ENCODE measurements around the gene UBE4B. TPM values are rescaled to one million over a fixed set of nuclear protein-coding genes. Genes with fewer than 3 reads are reported as not detected.

Gene UBE4B
- total and polyA plus RNA-seq, 8 donors: 13.0 to 45.3 (median 31.1) TPM

DNA sequence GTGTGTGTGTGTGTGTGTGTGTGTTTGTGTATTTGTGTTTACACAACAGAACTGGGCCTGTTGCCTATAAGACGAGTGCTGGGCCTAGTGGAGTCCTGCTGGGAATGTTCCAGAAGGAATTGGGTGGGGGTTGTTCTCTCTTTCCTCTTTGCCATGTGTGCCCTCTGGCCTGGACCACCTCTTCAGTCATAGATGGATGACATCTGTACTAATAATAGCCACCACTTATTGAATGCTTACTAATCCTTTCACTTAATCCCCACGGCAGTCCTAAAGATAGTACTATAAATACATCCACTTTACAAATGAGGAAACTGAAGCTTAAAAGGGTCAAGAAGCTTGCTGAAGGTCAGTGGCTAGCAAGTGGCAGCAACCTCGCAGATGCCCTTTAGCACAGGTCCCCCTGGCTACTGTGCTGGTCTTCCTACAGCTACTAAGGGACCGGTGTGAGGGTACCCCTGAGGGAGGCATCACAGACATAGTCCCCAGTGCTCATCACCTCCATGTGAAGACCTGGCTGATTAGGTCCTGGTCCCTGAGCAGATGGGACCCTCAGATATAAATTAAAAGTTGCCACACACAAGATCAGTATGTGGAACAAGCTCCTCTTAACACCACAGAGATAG is 122.4 kb downstream of the UBE4B start:
- no peak overlapping the region for H3K4me3 ChIP-seq
- ATAC-seq (no peak), DNase-seq (no peak), FAIRE-seq (no peak)
- H3K27ac ChIP-seq: no peak overlapping the region
- no peaks in the 10 kb centered on the region for H3K9me3 ChIP-seq
- intact Hi-C loops (cut with DNase I): no loop called here
- no peaks in the 10 kb centered on the region for H3K27me3 ChIP-seq
- WGBS, 2 donors: 68 to 70% methylated on average over 4 of the region's 4 CpGs
- H3K4me1 ChIP-seq: peaks cover 0 to 8% (median 7%) of the 10 kb centered on the region in 3 donors
- TF ChIP-seq, protein P1, sequence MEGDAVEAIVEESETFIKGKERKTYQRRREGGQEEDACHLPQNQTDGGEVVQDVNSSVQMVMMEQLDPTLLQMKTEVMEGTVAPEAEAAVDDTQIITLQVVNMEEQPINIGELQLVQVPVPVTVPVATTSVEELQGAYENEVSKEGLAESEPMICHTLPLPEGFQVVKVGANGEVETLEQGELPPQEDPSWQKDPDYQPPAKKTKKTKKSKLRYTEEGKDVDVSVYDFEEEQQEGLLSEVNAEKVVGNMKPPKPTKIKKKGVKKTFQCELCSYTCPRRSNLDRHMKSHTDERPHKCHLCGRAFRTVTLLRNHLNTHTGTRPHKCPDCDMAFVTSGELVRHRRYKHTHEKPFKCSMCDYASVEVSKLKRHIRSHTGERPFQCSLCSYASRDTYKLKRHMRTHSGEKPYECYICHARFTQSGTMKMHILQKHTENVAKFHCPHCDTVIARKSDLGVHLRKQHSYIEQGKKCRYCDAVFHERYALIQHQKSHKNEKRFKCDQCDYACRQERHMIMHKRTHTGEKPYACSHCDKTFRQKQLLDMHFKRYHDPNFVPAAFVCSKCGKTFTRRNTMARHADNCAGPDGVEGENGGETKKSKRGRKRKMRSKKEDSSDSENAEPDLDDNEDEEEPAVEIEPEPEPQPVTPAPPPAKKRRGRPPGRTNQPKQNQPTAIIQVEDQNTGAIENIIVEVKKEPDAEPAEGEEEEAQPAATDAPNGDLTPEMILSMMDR (IDR thresholded peaks at IDR 0.05): no peak
- peaks cover 0 to 6% (median 0%) of the 10 kb centered on the region in 3 donors for H3K36me3 ChIP-seq

DNA sequence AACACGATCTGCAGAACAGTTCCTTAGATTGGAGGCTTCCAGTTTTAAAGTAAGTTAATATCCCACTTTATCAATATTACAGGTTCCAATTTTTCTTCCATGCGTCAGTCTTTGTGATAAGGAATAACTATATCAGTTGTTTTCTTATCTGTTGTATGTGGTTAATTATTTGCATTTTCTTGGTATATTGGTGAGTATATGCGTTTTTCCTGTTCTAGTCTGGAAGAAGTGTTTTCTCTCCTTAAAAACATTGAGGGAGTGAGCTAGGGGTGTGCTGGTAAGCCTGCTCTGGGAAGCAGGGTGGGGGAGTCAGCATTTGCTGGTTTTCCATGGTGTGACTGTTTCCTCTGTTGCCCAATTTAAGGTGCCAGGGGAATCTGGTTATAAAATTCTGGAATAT is 127.4 kb downstream of the UBE4B start:
- DNase-seq: no peak
- Histone ChIP-seq H3K9me3 (no peaks in the 10 kb centered on the region), H3K27me3 (no peaks in the 10 kb centered on the region), H3K27ac (peak overlapping the region in 2 of 4 donors; percentile 39 to 71), H3K36me3 (peaks cover 0 to 3% (median under 1%) of the 10 kb centered on the region in 3 donors), H3K4me3 (no peak overlapping the region), H3K4me1 (peaks cover 0 to 16% (median 12%) of the 10 kb centered on the region in 3 donors)
- intact Hi-C loops (cut with DNase I): no loop called here
- FAIRE-seq: no peak
- TF ChIP-seq, protein P1 (IDR thresholded peaks at IDR 0.05): no peak
- peak in 3 of 4 donors; percentile 58 to 68 (median 60) for ATAC-seq
- WGBS, 2 donors: 11 to 19% methylated on average over 3 of the region's 3 CpGs

DNA sequence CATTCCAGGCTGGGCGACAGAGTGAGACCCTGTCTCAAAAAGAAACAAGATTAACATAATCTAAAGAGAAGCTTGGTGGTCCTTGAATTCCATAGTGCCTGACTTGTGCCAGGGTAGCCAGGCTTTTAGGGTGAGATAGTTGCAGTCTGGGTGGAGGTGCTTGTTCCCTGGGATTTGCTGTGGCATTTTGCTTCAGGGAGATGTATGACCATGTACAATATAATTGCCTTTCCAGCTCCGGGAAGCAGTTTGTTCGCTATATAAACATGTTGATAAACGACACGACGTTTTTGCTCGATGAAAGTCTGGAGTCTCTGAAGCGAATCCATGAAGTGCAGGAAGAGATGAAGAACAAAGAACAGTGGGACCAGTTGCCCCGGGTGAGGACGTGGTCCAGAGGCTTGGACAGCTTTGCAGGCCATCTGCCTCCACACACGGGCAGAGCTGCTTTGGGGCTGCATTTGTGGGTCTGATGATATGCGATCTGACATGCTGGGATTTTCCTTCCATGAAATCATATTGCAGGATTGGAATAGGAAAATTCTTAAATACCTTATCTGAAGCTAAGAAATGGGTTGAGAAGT is 128.2 kb downstream of the UBE4B start:
- no peak overlapping the region for H3K4me3 ChIP-seq
- WGBS, 2 donors: 75 to 77% methylated on average over 12 of the region's 12 CpGs
- intact Hi-C loops (cut with DNase I): no loop called here
- peaks cover 0 to 8% (median 7%) of the 10 kb centered on the region in 3 donors for H3K36me3 ChIP-seq
- no peak for FAIRE-seq
- H3K4me1 ChIP-seq: peaks cover 0 to 16% (median 12%) of the 10 kb centered on the region in 3 donors
- H3K27ac ChIP-seq: peak overlapping the region in 3 of 4 donors; percentile 12 to 71 (median 39)
- no peaks in the 10 kb centered on the region for H3K27me3 ChIP-seq
- no peaks in the 10 kb centered on the region for H3K9me3 ChIP-seq
- ATAC-seq: peak in 3 of 4 donors; percentile 10 to 29 (median 17)
- DNase-seq: no peak
- TF ChIP-seq, protein P1 (IDR thresholded peaks at IDR 0.05): no peak

DNA sequence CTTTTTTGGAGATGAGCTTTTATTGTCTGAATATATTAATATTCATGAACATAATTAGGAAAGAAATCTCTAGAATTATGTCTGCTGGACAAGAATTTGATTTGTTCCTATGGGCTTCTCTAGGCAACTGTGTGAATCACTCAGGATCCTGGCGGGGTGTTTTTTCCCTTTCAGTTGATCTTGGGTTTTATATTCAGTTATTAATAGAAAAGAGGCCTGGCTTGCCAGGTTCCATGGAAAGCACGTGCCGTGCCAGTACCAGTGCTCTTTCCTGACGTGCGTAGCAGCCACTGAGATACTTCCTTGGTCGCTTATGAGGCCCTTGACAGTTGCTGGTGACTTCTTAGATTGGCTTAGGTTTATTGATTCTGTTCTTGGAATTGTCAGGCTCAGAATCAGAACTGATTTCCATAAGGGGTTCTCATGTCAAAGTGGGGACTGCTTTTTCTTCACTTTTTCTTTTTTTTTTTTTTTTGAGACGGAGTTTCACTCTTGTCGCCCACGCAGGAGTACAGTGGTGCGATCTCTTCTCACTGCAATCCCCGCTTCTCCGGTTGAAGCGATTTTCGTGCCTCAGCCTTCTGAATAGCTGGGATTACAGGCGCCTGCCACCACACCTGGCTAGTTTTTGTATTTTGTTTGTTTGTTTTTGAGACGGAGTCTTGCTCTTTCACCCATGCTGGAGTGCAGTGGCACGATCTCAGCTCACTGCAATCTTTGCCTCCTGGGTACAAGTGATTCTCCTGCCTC is 129.0 kb downstream of the UBE4B start:
- Histone ChIP-seq H3K27me3 (no peaks in the 10 kb centered on the region), H3K27ac (peak overlapping the region in 2 of 4 donors; percentile 17 to 71), H3K36me3 (peaks cover 0 to 8% (median 7%) of the 10 kb centered on the region in 3 donors), H3K4me3 (no peak overlapping the region), H3K9me3 (no peaks in the 10 kb centered on the region), H3K4me1 (peaks cover 0 to 16% (median 12%) of the 10 kb centered on the region in 3 donors)
- intact Hi-C loops (cut with DNase I): no loop called here
- peak in 2 of 6 donors; percentile 7 to 30 for DNase-seq
- peak; percentile 51 to 71 (median 66) for ATAC-seq
- FAIRE-seq: no peak
- TF ChIP-seq, protein P1 (IDR thresholded peaks at IDR 0.05): no peak
- 84 to 87% methylated on average over 17 of the region's 17 CpGs for WGBS, 2 donors
